Calu3 (cell line): ENCODE measurements around the gene CSF1. TPM values are rescaled to one million over a fixed set of nuclear protein-coding genes. Genes with fewer than 3 reads are reported as not detected.

Experiments
- BruUV-seq: library from RNA; stranded (reverse); fragments of 400-500 nt; replicated peaks from 2 replicates; lab custom pipeline; 2021; lab: Mats Ljungman, UMichigan
- CTCF ChIA-PET: fragments of 300-600 bp; sonication (Branson Sonifier 250); formaldehyde crosslinking; loops from one replicate; lab custom pipeline; 2022; ENCODE audit warnings: antibody characterized with exemption; lab: Charles Lee
- DNase-seq: peaks from one replicate; pipeline ENCODE4 v3.0.0; 2022
- H3K27ac Mint-ChIP-seq: one replicate; pipeline ENCODE4 v1.8.0; 2022; ENCODE audit warnings: mixed read lengths; ENCODE audit not compliant: unreplicated experiment
- H3K27me3 Mint-ChIP-seq: one replicate; pipeline ENCODE4 v1.8.0; 2022; ENCODE audit warnings: mixed read lengths; ENCODE audit not compliant: unreplicated experiment
- H3K36me3 Mint-ChIP-seq: one replicate; pipeline ENCODE4 v1.8.0; 2022; ENCODE audit warnings: mild to moderate bottlenecking, moderate library complexity, mixed read lengths; ENCODE audit not compliant: insufficient read depth, unreplicated experiment
- H3K4me1 Mint-ChIP-seq: one replicate; pipeline ENCODE4 v1.8.0; 2022; ENCODE audit warnings: mild to moderate bottlenecking, low read depth, mixed read lengths; ENCODE audit not compliant: unreplicated experiment
- H3K4me3 Mint-ChIP-seq: one replicate; pipeline ENCODE4 v1.8.0; 2022; ENCODE audit warnings: mild to moderate bottlenecking, low read depth, moderate library complexity, mixed read lengths; ENCODE audit not compliant: unreplicated experiment
- H3K9me3 Mint-ChIP-seq: one replicate; pipeline ENCODE4 v1.8.0; 2022; ENCODE audit warnings: low read depth, mixed read lengths; ENCODE audit not compliant: unreplicated experiment
- CTCF ChIP-seq: fragments of 200-600 bp; IDR thresholded peaks from one replicate; pipeline ENCODE4 v1.8.0; 2022; ENCODE audit warnings: antibody characterized with exemption; ENCODE audit not compliant: unreplicated experiment
- intact Hi-C: fragments of 100-400 bp; cut with micrococcal nuclease; formaldehyde crosslinking; loops from one replicate; pipeline ENCODE4 v1.10.0; 2022; ENCODE audit not compliant: unreplicated experiment
- total RNA-seq: library from RNA; stranded (reverse); gene quantifications from 2 replicates; pipeline ENCODE4 v1.2.3, GENCODE V29; 2022

CSF1 gene
- total RNA-seq, 1 experiment from 2014 or later, result 10.8 TPM

GRCh38 chr1:109906160-109906838 is 4.3 kb upstream of the CSF1 start:
- TF ChIP-seq CTCF, result no peak
- Mint-ChIP-seq H3K9me3 (no peaks in the 10 kb centered on the region), H3K4me3 (no peak overlapping the region), H3K36me3 (peaks cover 7% of the 10 kb centered on the region), H3K27ac (no peak overlapping the region), H3K27me3 (peaks cover 18% of the 10 kb centered on the region), H3K4me1 (peaks cover 20% of the 10 kb centered on the region)
- no peak for DNase-seq
- intact Hi-C loops, result no loop called here
- CTCF ChIA-PET, result no interaction called here
- no TSS peak for BruUV-seq

DNA sequence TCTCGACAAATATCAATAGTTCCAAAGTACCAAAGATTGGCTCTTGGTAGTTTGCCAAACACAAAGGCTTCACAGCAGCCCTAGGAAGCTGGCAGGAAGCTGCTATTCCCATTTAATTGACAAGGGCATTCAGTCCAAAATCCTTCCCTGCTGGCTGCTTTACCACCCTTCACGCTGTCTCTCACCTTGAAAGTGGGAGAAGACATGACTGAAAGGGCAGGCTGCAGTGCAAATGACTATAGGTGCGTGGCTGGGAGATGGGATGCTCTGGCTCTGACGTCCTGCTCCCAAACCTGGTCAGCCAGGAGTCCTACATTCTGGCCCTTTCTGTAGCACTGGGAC is 3.8 kb upstream of the CSF1 start:
- peaks cover 24% of the 10 kb centered on the region for H3K27me3 Mint-ChIP-seq
- H3K36me3 Mint-ChIP-seq, result peaks cover 7% of the 10 kb centered on the region
- intact Hi-C loops, result no loop called here
- no peak for DNase-seq
- no TSS peak for BruUV-seq
- no peak for TF ChIP-seq CTCF
- no peak overlapping the region for H3K4me3 Mint-ChIP-seq
- H3K27ac Mint-ChIP-seq, result no peak overlapping the region
- no peaks in the 10 kb centered on the region for H3K9me3 Mint-ChIP-seq
- H3K4me1 Mint-ChIP-seq, result peaks cover 20% of the 10 kb centered on the region
- CTCF ChIA-PET, result no interaction called here

- no peak for DNase-seq
- Mint-ChIP-seq H3K4me3 (no peak overlapping the region), H3K36me3 (peaks cover 7% of the 10 kb centered on the region), H3K27me3 (peaks cover 28% of the 10 kb centered on the region), H3K9me3 (no peaks in the 10 kb centered on the region), H3K4me1 (peaks cover 19% of the 10 kb centered on the region), H3K27ac (no peak overlapping the region)
- TF ChIP-seq CTCF, result no peak
- CTCF ChIA-PET, result no interaction called here
- intact Hi-C loops, result no loop called here
- no TSS peak for BruUV-seq
Measured at GRCh38 chr1:109907190-109907774, 3.4 kb upstream of the CSF1 start.

DNA sequence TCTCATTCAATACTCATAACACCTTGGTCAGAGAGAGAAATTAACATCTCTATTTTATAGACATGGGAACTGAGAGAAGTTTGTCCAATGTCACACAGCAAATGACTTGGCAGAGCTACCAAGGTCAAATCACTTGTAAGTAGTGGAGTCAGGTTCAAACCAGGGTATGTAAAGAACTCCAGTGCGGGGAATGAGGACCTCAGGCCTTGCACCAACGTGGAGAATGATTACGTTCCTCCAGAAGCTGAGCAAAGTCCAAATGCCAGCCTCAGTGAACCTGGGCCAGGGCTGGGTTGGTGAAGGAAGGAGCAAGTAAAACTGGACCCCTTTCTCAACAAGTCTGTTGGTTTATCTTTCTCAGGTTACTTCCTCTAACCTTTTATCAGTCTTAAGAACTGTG is 1.8 kb upstream of the CSF1 start:
- CTCF ChIA-PET, result no interaction called here
- TF ChIP-seq CTCF, result no peak
- Mint-ChIP-seq H3K4me3 (no peak overlapping the region), H3K4me1 (peaks cover 15% of the 10 kb centered on the region), H3K27ac (no peak overlapping the region), H3K9me3 (no peaks in the 10 kb centered on the region), H3K27me3 (peaks cover 41% of the 10 kb centered on the region), H3K36me3 (peaks cover 7% of the 10 kb centered on the region)
- intact Hi-C loops, result no loop called here
- no peak for DNase-seq
- BruUV-seq, result no TSS peak
